GM18873 (cell line): ENCODE measurements around the gene SGTA.
A peak's percentile ranks its signal among the peaks of the same experiment; 100 is the strongest.
"Not testable (repeated sequence)": the region's sequence is repeated elsewhere in the genome, so short reads cannot be mapped to it uniquely, and the experiment has no call there.

Experiments used
- ATAC-seq: cut with Tn5 transposase; IDR thresholded peaks from one replicate; pipeline ENCODE4 v1.9.1; 2021; ENCODE audit warnings: mild to moderate bottlenecking, moderate library complexity, moderate number of reproducible peaks; ENCODE audit not compliant: unreplicated experiment, low FRiP score

Gene SGTA, protein sequence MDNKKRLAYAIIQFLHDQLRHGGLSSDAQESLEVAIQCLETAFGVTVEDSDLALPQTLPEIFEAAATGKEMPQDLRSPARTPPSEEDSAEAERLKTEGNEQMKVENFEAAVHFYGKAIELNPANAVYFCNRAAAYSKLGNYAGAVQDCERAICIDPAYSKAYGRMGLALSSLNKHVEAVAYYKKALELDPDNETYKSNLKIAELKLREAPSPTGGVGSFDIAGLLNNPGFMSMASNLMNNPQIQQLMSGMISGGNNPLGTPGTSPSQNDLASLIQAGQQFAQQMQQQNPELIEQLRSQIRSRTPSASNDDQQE

DNA sequence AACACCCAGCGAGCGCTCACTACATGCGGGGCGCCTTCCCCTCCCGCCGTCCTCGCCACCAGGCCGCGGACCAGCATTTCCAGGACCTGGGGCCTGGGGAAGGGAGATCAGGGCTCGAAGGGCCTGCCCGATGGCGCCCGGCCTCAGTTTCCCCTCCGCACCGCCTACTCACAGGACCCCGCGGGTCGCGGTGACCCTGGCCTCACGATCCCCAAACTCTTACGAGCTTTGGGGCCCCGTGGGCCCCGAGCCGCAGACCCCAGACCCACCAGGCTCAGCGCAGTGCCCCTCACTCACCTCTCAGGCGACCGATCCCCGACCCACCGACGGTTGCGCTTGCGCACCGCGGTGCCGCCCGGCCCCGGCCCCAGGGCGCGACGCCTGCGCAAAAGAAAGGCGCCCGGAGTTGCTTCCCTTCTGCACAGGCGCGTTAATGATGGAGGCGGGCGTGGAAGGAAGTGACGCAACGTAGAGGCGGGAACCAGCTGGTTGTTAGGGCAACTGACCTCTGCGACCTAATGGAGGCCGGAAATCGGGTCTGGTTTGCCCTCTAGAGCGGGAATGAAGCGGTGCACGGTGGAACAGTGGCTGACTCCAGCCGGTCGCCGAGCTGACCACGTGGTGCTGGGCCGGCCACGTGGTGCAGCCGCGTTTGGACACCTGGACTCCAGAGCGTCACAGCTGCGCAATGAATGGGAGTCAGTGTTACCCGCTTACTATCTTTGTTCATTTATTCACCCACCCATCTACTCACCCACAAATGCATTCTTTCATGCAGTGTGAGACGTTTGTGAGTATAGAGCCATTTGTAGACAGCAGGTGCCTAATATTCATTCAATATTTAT, at the start of gene SGTA:
SGTA (minus strand) TSS at position 338 of the 845 bp plus-strand sequence. CDS start 14,205 bp downstream, outside the sequence.
- ATAC-seq: peak; percentile 69

DNA sequence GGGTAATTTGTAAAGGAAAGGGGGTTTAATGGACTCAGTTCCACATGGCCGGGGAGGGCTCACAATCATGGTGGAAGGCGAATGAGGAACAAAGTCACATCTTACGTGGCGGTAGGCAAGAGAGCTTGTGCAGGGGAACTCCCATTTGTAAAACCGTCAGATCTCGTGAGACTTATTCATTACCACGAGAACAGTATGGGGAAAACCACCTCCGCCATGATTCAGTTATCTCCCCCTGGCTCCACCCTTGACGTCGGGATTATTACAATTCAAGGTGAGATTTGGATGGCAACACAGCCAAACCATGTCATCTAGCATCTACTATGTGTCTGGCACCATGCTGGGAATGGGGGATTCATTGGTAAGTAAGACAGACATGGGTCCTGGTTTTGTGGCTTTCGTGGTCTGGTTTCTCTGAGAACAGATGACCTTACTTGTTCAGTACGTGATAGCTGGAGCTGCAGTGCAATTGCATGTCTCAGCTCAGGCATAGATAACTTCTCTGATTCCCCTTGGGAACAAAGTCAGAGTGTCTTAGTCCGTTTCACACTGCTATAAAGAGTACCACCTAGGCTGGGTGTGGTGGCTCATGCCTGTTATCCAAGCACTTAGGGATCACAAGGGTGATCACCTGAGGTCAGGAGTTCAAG, 44.9 kb upstream of the SGTA start:
- no peak for ATAC-seq

DNA sequence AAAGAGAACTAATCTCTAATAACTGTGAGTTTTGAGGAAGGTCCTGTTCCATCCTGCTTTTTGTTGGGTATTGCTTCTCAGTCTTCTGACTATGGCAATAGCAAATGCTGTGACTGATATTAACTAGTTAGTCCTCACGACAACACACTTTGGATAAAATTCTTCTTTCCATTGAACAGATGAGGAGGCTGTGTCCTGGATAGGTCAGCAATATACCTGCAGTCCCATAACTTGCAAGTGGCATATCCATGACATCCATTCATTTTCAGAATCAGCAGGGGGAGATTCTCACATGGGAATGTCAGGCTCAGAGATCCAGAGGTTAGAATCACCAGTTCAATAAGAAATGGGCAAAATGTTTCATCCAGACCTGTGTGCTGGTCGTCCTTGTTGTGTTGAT, 43.9 kb upstream of the SGTA start:
- no peak for ATAC-seq

DNA sequence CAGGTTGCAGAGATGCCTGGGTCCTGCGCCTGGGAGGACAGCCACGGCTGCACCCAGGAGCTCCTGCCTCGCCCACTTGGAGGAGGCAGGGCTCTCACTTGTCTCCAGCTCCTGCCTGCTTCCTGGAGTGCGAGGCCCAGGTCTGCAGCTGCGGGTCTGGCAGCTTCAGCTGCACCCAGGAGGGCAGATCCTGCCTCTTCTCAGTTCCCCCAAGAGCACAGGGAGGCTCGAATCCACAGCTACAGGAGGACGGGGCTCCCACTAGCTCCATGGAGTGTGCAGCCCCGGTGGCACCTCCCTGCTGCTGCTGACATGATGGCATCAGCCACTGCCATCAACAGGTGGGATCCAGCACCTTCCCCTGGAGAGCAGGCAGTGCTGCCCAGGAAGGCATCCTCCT, 41.1 kb upstream of the SGTA start:
- ATAC-seq: no peak

DNA sequence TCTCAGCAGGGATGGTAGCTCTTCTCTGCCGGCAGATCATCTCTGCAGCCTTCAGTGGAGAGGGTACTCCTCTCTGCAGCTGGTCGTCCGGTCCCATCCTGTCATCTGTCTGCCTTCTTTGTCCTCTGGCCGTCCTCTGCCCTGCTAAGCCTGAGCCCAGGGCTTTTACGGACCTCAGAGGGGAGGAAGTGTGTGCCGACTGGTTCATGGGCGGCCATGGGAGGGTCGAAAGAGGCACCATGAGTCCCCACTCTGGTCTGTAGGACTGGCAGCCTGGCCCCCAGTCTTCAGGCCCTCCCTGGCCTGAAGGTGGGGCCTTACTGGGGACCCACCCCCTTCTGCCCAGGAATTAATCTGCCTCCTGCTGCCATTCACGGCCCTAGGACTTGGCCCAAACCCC, 40.6 kb upstream of the SGTA start:
- ATAC-seq: no peak

DNA sequence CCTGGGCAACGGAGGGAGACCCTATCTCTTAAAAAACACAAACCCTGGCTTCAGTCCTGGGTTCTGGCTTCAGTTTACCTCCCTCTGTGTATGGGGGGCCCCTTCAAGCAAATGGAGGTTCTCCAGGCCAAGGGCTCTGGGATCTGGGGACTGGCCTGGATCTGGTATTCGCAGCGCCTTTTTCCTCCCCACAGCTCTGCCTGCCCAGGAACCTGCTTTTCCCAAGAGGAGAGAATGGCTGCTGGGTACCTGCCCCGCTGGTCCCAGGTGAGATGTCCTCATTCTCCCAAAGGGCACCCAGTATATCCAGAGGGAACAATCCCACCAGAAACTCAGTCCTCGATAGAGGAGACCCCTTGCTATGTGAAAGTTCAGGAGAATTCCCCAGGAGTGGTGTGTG, 39.8 kb upstream of the SGTA start:
- ATAC-seq: no peak

DNA sequence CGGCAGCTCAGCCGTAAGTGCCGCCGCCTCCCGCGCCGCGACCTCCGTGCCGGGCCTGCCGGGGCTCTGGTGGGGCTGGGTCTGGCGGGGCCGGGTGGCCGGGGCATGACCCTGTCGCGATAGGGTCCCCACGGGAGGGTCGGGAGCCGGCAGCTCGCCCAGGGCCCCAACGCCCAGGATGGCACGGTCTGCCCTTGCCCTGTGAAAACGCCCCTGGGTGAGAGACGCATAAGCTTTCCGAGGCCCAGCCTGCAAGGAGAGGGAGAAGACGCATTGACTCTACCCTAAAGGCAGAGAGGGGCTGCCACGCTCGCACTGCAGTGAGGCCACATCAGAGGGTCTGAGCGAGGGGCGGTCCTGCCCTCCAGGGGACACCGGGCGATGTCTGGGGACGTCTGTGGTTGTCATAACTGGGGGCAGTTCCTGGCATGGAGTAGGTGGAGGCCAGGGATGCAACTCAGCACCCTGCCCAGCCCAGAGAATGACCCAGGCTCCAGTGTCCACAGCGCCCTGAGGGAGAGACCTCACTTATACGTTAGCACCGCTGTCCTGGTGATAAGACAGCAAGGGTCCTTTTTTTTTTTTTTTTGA, 37.1 kb upstream of the SGTA start:
- no peak for ATAC-seq

DNA sequence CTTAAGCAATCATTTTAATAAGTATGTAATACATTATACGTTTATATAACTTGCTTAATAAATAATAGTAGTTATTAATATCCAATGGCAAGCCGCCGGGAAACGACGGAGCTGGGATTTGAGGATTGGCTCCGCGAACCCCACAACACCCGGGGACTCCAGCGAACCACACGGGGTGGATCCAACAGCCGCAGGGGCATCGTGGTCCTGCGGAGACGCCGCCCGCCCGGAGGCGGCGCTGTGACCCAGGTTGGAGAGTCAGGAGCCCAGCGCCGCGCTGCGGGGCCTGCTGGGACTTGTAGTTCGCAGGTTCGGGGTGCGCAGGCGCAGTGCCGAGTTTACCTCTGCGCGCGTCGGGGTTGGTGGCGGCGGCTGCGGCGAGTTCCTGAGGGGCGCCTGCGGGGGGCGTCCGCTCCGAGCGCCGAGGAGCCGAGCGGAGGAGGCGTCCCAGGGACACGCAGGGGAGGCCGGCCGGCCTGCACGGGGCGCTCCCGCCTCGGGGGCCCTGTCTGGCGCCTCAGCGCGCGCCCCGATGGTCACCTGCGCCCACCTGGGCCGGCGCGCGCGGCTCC, 36.6 kb upstream of the SGTA start, which contains the start of gene ZNF554:
ZNF554 (plus strand) TSS at position 329 of the 572 bp plus-strand sequence; CDS start at position 533, 204 bp downstream.
- ATAC-seq: peak; percentile 79

DNA sequence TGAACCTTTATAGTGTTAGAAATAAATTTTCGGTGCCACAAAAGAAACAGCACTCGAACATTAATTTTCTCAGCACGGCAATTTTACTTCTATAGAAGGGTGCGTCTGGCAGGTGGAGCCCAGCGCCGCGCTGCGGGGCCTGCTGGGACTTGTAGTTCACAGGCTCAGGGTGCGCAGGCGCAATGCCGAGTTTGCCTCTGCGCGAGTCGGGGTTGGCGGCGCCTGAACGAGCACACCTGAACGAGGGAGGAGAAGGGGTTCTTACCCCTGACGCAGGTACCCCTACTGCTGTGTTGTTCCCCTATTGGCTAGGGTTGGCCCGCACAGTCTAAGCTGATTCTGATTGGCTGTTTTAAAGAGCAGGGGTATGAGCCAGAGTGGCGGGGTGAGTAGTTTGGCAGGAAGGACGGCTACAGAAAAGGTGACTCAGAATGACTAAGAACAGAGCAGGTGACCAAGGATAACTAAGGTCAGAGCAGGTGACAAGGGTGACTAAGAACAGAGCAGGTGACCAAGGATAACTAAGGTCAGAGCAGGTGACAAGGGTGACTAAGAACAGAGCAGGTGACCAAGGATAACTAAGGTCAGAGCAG, 34.3 kb upstream of the SGTA start:
- not testable (repeated sequence) for ATAC-seq

DNA sequence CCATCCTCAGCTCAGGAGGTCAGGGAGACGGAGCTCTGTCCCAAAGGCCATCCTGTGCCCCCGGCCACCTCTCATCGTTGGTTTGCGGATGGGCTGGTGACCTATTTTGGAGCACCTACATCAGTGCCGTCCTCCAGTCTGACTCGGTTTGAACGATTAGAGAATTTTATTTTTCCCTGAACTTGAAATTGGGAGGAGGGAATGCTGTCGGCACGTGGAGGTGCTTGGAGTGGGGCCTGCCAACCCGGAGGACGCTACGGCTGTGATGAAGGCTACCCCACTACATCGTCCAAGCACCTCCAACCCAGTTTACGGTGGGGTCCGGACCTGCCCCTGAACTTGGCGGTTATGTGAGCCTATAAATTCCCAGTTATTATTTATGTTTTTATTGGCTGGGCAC, 33.6 kb upstream of the SGTA start:
- no peak for ATAC-seq

DNA sequence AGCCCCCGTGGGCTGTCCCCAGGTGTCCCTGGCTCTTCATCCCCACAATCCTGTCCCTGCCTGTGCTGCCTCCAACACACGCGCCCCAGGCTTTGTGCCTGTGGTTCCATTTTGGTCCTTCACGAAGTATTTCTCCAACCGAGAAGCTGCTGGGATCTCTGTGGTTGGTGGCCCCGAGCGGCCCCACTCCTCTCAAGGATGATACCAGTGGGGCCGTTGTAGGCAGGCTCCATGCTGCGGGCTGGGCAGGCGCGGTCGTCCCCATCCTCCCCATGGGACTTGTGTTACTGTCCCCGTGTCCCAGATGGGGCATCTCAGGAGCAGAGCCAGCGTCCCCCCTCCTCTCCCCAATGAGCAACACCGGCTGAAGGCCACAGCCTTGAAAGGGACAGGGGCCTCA, 32.9 kb upstream of the SGTA start:
- no peak for ATAC-seq

DNA sequence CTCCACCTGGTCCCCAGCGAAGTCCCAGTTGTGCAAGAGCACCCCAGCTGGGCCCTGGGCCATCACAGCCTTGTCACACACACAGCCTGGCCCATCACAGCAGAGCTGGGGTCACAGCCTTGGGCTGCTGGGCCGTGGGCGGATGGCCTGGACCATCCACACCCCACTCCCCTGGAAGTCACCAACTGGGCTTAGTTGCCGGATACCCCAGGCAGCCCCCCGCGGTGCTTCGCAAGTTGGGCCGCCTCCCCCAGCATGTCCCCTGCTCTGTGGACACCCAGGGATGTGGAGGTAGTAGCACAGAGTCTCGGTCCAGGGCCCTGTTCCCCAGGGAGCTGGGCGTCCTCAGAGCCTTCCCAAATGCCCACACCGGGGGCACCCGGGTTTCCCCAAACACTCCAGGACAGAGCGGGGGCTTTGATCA, 32.1 kb upstream of the SGTA start:
- no peak for ATAC-seq

DNA sequence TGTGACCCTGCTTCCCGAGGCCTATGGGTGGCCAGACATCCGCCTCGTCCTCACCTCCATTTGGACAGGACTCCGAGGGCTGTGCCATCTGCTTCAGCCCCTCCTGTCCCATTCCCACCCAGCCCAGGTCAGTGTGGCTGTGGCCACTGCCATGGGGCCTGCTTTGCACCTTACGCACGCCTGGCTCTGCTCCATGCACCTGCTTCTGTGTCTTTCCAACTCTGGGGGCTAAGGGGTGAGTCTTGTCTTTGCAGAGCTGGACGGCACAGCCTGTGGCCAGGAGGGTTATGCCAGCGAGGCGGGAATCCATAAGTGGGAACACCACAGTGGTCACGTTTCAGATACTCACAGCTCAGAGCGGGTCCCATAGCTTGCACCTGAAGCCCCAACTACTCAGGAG, 31.4 kb upstream of the SGTA start:
- ATAC-seq: no peak

DNA sequence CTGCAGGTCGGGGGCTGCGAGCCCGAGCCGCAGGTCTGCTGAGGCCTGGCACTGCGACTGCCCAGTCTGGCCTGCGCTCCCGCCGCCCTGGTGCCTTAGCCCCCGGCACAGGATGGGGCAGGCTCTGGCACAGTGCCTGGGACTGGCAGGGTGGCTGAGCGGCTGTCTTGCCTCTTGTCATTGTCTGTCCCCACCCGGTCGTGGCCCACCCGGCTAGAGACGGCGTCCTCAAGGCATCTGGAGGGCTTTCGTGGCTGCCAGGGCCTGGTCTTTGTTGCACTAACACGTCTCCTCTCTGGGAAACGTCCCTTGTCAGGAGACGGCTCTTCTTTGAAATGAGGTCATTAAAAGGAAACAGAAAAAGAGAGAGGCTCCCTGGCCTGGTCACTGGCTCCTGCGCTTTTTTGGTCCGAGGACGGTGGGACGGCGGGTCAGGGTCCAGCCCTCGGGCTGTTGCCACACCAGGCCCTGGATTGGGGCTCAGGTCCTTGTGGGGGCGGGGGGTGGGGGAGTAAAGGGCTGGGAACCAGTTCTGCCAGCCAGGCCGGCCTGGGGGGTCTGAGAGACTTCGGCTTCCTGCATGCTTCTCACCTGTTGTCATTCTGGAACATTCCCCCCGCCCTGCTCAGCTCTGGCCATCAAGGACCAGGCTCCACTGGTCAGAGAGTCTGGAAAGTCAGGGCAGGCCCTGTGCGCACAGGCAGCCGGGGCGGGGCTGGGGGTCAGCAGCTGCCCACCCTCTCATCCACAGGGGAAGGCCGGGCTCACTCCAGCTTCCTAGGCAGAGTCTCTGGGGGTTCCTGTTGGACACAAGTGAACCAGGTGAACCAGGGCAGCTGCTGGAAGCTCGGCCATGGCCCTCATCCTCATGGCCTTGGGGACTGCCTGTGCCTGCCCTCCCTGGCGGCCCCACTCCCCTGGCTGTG, 30.4 kb upstream of the SGTA start:
- no peak for ATAC-seq

DNA sequence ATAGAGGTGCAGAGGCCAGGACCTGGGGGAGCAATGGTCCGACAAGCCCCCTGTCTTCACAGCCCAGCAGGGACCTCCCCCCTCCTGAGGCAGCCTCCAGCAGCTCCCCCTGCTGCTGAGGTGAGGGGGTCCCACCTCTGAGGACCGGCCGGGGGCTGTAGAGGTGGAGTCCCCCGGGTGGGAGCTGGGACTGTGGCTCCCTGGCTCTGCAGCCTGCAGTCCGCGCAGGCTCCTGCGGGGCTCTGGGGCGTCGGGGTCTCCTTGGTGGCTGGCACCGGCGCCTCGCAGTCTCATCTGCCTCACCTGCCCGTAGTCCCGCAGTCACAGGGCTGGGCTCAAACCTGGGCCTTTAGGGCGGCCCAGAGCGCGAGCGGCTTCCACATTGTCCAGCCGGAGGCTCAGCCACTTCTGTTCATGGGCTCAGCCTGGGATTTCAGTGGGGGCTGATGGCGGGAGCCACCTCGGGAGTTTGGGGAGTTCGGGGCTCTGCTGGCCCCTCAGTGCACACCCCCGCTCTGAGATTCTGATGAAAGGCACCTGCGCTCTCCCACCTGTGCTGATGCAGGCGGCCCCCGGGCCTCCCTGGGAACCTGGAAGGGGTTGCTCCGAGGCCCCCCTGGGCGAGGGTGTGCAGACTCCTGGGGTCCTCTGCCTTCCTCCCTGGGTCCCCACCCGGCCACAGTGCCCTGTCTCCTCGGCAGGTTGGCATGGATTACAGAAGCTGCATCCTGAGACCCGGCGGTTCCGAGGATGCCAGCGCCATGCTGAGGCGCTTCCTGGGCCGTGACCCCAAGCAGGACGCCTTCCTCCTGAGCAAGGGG, 29.6 kb upstream of the SGTA start:
- ATAC-seq: no peak

DNA sequence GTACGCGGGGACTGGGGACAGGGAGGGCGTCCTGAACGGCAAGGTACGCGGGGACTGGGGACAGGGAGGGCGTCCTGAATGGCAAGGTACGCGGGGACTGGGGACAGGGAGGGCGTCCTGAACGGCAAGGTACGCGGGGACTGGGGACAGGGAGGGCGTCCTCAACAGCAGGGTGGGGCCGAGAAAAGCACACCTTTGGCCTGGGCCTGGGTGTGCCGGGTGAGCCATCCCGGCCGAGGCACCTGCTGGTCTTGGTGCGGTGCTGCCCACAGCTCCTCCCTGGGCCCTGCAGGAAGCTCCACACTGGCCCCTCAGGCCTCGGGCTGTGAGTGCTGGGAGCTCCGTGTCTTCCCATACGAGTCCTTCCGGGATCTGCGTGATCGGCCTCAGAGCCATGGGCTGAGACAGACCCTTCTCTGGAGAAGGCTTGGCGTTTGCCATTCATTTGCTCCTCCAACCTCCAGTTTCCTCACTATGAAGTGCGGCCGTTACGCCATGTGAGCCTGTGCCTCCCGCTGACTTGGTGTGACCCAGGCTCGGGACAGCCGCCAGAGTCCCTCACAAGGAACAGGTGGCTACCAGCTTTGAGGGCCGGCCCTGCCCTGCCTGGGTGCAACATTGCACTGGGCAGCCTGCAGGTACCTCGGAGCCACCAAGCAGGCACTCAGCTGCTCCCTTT, 28.8 kb upstream of the SGTA start:
- no peak for ATAC-seq

DNA sequence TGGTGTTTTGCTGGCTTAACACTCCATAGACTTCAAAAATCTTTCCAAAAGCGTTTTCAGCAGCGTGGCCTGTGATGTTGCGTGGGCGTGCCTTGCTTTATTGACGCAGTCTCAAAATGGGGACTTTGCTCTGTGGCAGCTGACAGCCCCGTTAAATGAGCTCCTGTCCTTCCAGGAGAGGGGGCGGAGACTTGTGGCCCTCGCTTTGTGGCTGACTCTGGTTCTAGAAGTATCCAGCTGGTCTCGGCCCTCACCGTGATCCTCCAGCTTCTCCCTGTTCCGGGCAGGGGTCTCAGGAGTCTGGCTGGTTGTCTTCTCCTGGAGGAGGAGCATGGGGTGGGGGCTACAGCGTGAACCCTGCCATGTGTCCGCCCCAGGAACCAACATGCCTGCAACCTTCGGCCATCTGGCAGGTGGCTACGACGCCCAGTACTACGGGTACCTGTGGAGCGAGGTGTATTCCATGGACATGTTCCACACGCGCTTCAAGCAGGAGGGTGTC, 28.2 kb upstream of the SGTA start:
- no peak for ATAC-seq
